ENCODE measurements around the gene EPHA10.

DNA sequence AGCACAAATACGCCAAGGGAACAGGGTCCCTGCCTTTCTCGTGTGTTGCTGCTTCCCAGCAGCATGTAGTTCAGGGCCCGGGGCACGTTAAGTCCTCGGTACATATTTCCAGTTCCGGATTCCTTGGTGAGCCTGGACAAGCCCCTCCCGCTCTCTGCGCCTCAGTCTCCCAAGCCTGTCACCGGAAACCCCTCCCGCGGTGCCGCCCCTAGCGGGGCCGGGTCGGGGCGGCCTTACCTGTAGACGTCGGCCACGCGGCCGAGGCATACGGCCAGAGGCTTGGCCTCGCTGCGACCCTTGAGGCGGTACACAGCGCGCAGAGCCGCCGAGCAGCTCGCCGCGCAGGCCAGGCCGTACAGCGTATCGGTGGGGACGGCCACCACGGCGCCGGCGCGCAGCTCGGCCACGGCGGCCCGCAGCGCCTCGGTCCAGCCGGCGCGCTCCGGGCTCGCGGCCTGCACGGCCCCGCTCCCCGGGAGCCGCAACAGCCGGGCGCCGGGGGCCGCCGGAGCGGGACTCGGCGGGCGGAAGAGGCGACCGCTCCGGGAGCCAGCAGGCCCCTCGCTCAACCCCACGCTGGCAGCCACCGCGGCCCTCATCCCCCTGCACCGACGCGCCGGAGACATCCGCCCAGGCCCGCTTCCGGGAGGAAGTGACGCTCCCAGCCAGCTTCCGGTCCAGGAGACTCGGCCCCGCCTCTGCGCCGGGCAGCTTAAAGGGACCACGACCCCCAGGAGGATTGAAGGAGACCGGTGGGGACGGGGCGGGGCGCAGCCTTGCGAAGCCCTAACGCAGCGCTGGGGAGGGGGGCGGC lies 42.8 kb upstream of the EPHA10 start, which contains the start of the genes C1orf122 and YRDC:
- peak; percentile 70 for TF ChIP-seq POLR2AphosphoS5 (IDR thresholded peaks at IDR 0.05; ENCODE audit: low read depth, low read length)
- peak; percentile 79; the same call in 1 of the 2 replicates for TF ChIP-seq TAF1 (IDR thresholded peaks at IDR 0.05; ENCODE audit: borderline replicate concordance, insufficient read depth, low read length)
- TF ChIP-seq FOXP2 (optimal IDR thresholded peaks at IDR 0.05; ENCODE audit: borderline replicate concordance, extremely low read depth, extremely low read length, insufficient read depth) = peak; percentile 61

All from PFSK-1 (cell line).